Fibroblast of pulmonary artery (primary cell): ENCODE data around the gene PRPF31.

Source experiments
- DNase-seq: peaks from one replicate; pipeline ENCODE4 v3.0.0-alpha.2; 2010; ENCODE audit warnings: low read depth
- H3K4me3 ChIP-seq: replicated peaks from 2 replicates; pipeline ENCODE4 v1.5.1; 2011; ENCODE audit warnings: low read depth, mild to moderate bottlenecking, control low read depth, low read length, moderate library complexity
- TF ChIP-seq, protein P1 (sequence below): IDR thresholded peaks from 2 replicates; pipeline ENCODE4 v1.5.1; 2011; ENCODE audit warnings: mild to moderate bottlenecking, control low read depth, low read length, inconsistent platforms; ENCODE audit errors: missing control alignments

PRPF31 gene

DNA sequence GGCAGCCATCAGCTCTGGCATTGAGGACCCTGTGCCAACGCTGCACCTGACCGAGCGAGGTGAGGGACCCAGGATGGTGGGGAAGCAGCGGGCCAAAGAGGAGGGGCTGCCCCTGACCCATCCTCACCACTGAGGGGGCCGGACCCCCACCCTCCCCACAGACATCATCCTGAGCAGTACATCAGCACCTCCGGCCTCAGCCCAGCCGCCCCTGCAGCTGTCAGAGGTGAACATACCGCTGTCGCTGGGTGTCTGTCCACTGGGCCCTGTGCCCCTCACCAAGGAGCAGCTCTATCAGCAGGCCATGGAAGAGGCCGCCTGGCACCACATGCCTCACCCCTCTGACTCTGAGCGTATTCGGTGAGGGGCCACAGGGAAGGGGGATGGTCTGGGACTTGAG is 36.7 kb downstream of the PRPF31 start:
- no peak overlapping the region for H3K4me3 ChIP-seq
- TF ChIP-seq, protein P1, sequence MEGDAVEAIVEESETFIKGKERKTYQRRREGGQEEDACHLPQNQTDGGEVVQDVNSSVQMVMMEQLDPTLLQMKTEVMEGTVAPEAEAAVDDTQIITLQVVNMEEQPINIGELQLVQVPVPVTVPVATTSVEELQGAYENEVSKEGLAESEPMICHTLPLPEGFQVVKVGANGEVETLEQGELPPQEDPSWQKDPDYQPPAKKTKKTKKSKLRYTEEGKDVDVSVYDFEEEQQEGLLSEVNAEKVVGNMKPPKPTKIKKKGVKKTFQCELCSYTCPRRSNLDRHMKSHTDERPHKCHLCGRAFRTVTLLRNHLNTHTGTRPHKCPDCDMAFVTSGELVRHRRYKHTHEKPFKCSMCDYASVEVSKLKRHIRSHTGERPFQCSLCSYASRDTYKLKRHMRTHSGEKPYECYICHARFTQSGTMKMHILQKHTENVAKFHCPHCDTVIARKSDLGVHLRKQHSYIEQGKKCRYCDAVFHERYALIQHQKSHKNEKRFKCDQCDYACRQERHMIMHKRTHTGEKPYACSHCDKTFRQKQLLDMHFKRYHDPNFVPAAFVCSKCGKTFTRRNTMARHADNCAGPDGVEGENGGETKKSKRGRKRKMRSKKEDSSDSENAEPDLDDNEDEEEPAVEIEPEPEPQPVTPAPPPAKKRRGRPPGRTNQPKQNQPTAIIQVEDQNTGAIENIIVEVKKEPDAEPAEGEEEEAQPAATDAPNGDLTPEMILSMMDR: no peak
- no peak for DNase-seq

DNA sequence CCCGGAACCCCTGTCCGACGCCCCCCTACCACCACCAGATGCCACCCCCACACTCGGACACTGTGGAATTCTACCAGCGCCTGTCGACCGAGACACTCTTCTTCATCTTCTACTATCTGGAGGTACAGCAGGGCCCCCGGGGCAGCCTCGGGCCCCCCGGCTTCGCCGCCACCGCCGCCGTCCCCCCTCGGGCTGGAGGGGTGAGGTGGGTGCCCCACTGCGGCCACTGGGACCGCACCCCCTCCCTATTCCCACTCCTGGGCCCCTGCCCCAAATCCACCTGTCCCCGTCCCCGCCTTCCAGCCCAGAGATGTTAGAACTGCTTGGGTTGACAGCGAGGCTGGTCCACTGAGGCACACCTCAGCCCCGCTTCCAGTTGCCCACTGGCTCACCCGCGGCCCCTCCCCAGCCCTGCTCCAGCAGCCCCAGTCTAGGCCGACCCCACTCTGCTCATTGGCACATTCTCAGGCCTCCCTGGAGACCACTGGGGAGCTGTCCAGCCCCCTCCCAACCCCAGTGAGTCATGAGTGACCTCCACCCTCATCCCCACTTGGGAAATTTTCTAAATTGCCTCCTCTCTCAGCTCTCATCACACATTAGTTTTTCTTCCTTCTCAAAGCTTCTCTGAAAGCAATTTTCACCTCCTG is 37.4 kb downstream of the PRPF31 start:
- TF ChIP-seq, protein P1: no peak
- H3K4me3 ChIP-seq: no peak overlapping the region
- no peak for DNase-seq

DNA sequence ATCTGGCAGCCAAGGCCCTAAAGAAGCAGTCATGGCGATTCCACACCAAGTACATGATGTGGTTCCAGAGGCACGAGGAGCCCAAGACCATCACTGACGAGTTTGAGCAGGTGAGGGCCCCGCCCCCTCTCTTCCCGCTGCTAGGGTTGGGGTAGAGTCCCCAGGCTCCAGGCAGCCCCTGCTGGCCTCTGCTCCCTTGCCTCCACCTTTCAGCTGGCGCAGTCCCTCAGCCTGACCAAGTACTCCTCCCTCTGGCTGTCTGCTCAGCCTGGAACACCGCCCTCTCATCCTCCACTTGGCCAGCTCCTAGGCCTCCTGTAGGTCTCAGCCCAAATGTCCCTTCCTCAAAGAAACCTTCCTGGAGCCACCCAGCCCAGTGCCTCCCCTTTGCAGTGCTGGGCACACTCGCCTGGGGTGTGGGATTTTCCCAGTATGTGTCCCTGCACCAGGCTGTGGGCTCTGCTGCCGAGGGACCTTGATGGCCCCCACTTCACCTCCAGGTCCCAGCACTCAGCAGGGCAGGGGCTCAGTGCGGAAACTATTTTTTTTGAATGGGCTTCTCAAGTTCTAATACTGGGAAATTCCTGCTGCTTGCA is 38.3 kb downstream of the PRPF31 start:
- TF ChIP-seq, protein P1: no peak
- H3K4me3 ChIP-seq: no peak overlapping the region
- no peak for DNase-seq

DNA sequence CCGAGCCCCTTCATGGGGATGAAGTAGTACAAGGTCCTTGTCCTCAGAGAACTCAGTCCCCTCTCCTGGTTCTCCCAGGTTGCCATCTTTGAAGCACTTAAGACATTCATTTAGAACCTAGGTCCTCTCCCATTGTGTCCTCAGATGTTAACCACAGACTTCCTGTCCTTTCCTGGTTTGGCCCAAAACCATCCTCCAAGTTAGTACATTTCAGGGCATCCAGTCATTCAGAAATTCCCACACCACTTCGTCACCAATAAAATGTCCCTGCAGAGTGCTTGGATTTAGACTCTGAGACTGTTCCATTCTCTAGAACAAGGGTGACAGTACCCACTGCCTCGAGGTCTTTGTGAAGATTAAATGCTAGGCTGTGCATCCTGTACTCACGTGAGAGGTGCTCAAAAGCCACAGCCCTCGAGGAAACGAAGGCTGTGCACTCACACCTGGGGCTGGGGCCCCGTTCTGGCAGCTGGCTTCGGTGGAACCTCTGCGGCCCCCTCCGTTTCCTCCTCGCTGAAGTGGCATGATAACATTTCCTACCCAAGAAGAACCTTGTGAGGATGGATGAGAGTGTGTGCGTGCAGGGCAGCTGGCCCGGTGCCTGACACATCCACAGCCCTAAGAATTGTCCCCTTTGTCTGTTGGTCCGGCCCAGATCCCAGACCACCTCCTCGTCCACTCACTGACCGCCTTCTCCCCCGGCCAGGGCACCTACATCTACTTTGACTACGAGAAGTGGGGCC is 39.2 kb downstream of the PRPF31 start:
- peak; percentile 33 for DNase-seq
- H3K4me3 ChIP-seq: no peak overlapping the region
- TF ChIP-seq, protein P1: no peak

DNA sequence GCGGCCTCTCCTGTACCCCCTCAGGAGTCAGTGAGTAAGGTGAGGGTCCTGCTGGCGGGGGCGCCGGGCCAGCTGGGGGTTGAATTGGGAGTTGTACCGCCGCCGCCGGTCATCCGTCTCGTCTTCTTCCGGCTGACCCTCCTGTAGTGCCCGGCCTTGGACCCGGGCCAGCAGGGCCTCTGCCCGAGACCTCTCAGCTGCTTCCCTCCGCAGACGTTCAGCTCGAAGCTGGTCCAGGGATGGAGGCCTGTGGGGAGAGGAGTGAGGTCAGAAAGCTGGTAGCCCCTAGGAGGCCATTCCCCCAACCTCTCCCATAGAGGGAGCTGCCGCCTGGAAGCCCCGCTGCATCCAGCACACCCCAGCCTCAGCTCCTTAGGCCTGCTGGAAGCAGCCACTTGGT is 40.1 kb downstream of the PRPF31 start:
- no peak for DNase-seq
- TF ChIP-seq, protein P1: no peak
- H3K4me3 ChIP-seq: no peak overlapping the region

DNA sequence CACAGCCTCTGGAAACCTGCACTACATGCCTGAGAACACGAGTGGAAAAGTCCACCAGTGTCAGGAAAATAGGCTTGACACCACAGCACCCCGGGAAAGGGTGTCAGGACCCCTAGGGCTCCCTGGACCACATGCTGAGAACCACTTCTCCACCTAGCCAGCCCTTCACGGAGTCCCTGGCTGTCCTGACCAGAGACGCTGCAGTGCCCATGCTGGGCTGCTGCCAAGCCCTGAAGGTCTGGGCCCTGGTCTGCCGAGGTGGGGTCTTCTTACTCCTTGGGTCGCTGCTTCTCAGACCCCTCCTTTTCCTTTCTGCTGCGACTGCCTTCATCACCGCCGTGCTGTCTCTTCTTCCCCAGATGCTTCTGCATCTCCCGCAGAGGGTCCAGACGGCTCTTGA is 40.9 kb downstream of the PRPF31 start:
- no peak for DNase-seq
- no peak overlapping the region for H3K4me3 ChIP-seq
- TF ChIP-seq, protein P1: no peak
